HG02623 (cell line): ENCODE results near the gene ALKBH7.

Source experiments
- ATAC-seq: cut with Tn5 transposase; IDR thresholded peaks from one replicate; pipeline ENCODE4 v1.9.1; 2021; ENCODE audit warnings: moderate library complexity; ENCODE audit not compliant: unreplicated experiment

The ALKBH7 gene

DNA sequence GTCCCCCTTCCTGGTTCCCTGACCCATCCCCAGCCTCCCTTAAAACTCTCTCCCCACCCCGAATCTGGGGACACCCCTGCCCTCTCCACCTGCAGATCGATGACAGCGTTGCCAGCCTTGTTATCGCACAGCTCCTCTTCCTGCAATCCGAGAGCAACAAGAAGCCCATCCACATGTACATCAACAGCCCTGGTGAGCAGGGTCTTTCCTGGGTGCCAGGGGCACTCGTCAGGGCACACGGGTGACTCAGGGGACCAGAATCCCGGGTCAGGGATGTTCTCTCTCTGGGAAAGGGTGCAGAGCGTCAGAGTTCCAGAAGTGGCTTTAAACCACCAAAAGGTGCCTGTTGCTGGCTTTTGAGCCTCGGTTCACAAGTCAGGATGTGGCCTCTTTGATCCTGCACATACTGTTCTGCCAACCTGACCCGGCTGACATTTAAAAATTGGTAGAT lies 10.2 kb upstream of the ALKBH7 start:
- ATAC-seq: no peak

GRCh38 chr19:6364353-6364752 lies 8.2 kb upstream of the ALKBH7 start:
- ATAC-seq: no peak

GRCh38 chr19:6373096-6373812 lies 660 bp downstream of the ALKBH7 start:
- peak; percentile 59 for ATAC-seq

GRCh38 chr19:6373813-6374108 lies 1.2 kb downstream of the ALKBH7 start:
- no peak for ATAC-seq

- no peak for ATAC-seq
Measured at GRCh38 chr19:6374161-6374709, 1.6 kb downstream of the ALKBH7 start.

DNA sequence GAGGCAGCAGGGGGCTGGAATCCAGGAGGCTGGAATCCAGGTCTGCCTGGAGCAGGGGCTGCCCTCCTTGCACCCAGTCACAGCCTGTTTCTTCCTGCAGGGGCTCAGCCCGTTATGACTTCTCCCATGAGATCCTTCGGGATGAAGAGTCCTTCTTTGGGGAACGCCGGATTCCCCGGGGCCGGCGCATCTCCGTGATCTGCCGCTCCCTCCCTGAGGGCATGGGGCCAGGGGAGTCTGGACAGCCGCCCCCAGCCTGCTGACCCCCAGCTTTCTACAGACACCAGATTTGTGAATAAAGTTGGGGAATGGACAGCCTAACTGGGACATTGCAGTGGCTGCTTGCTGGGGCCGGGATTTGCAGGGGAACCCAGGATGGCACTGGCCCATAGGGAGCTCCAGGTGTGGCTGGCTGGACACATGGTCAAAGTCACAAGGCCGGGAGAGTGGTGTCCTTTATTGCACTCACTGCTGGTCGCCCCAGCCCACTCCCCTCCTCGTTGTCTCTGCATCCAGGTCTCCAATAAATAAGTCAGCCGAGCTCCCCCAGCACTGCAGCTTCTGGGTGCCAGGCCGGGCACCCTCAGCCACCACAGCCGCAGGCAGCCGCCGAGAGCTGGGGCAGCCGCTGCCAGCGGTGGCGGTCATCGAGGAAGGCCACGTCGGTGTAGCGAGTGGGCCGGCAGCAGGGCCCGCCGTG lies 2.3 kb downstream of the ALKBH7 start:
- ATAC-seq: no peak

DNA sequence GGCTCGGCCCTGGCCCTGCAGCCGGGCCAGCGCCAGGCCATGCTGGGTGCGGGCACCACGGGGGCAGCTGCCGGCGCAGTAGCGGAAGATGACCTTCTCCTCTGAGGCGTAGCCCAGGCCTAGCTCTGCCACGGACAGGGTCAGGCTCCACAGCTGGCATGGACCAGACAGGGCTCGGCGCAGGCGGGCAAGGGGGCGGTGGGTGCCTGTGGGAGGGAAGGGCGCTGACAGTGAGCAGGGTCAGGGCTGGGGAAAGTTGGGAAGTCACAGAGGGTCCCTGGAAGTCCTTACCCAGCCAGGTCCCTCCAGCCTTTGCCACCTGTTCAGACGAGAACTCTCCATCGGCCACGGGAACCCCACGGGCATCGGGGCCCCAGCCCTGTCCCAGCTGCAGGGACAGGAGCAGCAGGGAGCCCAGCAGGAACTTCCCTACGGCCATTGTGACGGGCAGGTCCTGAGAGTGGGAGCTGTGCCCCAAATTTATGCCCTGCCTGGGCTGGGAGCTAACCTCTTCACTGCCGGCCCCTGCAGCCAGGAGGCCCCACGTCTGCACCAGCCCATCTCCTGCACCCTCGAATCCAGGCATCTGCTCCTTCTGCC lies 2.9 kb downstream of the ALKBH7 start, which contains the start of gene PSPN:
TSS of gene PSPN (minus strand) at position 523 of the 600 bp plus-strand sequence. CDS start at position 439, 84 bp downstream.
- ATAC-seq: no peak

GRCh38 chr19:6376512-6377190 lies 4.1 kb downstream of the ALKBH7 start:
- ATAC-seq: no peak

DNA sequence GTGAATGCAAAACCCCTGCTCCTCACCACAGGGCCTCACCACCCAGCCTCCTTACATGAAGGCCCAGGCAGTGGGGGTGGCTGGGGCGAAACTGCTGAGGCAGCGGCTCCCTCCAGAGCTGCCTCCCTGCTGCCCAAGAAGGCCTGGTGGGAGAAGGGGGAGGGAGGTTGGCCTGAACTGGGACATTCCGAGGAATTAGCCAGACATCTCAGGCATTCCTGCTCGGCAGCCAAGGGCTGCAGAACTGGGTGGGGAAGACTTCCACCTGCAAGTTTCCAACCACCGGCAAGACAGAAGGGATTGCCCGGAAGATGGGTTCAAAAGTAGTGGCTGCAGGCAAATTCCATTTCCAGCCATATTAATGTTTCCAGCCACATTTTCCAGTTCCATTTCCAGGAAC lies 5.4 kb downstream of the ALKBH7 start:
- ATAC-seq: no peak

- no peak for ATAC-seq
Measured at GRCh38 chr19:6378486-6378885, 5.9 kb downstream of the ALKBH7 start.

DNA sequence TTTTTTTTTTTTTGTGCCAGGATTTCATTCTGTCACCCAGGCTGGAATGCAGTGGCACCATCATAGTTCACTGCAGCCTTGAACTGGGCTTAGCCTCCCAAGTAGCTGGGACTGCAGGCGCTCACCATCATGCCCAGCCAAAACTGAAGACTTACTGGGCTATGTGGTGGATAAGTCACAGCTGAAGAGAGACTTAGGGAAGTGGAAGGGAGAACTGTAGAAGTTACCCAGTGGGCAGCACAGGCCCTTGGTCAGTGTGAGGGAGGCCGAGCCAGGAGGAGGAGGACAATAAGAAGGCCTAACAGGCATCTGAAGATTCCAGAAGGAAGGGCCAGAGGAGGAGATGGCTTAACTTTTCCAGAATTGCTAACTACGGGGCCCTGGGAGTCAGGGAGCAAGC lies 7.2 kb downstream of the ALKBH7 start:
- no peak for ATAC-seq

- no peak for ATAC-seq
Measured at GRCh38 chr19:6381030-6381750, 8.6 kb downstream of the ALKBH7 start.

- no peak for ATAC-seq
Measured at GRCh38 chr19:6383188-6383587, 10.6 kb downstream of the ALKBH7 start.

DNA sequence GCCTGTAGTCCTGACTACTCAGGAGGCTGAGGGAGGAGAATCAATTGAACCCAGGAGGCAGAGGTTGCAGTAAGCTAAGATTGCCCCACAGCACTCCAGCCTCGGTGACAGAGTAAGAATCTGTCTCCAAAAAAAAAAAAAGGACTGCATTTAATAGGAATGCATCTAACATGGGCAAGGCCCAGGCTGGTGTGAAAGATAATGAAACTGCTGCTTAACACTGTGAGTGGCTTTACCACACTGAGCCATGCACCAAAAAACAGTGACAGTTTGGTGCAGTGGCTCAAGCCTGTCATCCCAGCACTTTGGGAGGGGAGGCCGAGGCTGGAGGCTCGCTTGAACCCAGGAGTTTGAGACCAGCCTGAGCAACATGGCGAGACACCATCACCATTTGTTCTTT lies 11.8 kb downstream of the ALKBH7 start:
- ATAC-seq: no peak

DNA sequence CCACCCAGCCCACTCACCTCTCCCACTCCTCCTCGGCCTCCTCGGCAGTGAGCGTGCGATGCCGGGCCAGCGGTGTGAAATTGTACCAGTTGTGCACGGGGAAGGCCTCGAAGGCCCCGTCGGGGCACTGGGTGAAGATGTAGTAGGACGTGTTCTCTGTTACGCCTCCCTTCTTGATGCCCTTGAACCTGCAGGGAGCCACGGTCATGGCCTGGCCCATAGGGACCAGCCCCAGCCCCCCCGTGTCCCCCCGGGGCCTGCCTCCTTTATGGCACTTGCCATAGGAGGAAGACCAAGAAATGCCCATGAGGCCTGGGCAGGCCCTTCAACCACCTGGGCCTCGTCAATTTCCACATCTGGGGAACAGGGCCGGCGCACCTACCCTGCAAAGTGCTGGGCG lies 14.8 kb downstream of the ALKBH7 start:
- no peak for ATAC-seq

DNA sequence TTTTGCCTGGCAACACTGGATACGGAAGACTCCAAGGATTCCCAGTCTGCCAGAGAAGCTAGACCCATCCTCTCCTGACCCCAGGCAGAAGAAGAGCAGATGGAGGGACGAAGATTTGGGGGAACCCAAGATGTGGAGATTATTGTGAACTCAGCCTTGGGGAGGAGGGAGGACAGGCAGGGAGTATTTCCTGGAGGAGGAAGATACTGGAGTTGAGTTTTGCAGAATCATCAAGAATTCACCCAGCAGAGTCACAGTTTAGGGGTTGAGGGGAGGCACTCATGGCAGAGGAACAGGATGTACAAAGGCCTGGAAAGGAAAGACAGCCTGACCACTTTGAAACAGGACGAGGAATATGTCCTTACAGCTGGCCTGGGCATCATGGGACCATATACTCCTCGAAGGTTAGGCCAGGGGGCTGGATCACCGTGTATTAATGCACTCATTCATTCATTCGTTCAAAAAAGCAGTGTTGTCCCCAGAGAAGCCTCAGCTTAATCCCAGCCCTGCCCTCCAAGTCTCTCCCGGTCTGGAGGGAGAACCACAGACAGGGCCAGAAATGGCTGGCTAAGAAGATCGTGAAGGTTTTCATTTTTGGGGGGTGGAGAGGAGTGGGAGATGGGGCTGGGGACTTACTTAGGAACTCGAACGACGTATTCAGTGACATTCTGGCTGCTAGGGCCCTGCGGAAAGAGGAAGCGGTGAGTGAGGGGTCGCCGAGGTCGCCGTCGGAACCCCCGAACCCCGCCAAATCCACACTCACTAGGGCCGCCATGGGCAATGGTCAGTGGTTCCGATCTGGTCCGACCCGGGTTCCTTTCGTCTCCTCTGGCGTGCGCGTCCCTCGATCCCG lies 19.9 kb downstream of the ALKBH7 start:
- no peak for ATAC-seq

DNA sequence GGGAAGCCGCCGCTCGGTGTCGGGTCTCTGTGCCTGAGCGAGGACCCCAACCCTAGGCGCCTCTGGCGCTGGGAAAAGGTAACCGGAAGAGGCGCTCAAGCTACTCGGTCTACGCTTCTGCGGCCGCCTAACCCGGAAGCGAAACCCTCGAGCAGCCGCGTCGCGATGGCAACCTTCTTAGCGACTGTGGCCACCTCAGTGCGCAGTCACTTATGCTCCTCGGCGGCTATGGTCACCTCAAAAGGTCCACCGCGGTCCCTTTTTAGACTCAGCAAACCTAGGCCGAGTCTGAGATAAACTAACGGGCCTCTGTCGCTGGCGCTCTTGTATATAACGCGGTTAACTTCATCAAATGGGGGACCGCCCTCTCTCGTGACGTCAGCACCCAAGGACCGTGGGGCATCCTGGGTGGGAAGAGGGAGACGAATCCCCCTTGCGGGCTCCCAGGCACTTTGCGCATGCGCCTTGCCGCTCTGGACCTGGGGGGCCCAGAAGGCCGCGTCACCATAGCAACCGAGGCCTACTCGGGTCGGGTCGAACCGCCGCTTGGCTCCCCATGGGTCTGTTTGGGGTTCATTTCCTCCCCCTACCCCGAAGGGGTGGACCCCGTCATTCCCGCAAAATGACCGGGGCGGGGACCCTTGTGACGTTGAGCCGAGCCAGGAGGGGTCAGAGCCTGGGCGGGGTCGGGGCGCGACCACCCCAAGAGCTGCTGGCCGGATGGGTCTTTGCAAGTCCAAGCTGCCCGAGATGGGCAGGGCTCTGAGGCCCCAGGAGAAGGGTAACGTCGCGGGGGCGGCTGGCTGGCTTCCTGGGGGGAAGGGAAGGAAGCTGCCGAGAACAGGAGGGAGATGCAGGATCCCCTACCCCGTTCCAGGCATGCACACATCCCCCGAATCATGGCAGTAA lies 20.7 kb downstream of the ALKBH7 start, which contains the start of gene GTF2F1:
TSS of gene GTF2F1 (minus strand) at position 91 of the 909 bp plus-strand sequence. CDS start 169 bp downstream, outside the sequence.
- ATAC-seq: peak; percentile 79

- ATAC-seq: no peak
Measured at GRCh38 chr19:6393983-6394412, 21.4 kb downstream of the ALKBH7 start.
